Neural cell (in vitro differentiated cells): ENCODE data around the gene TEAD4. TPM values are rescaled to one million over a fixed set of nuclear protein-coding genes. Genes with fewer than 3 reads are reported as not detected.

ENCODE experiments used
- H2AFZ ChIP-seq: fragments of 200-600, 300-800 bp; sonication (generic), shearing (Covaris generic); 2 replicates; pipeline ENCODE4 v1.6.0; 2014; ENCODE audit warnings: low read depth, mild to moderate bottlenecking, antibody characterized with exemption, low read length, moderate library complexity
- H3F3A ChIP-seq: fragments of 200-600 bp; shearing (Covaris generic); 2 replicates; pipeline ENCODE4 v1.6.1; 2016; ENCODE audit warnings: mild to moderate bottlenecking, moderate library complexity, mixed read lengths, antibody characterized with exemption, low read length; ENCODE audit not compliant: insufficient read depth, poor library complexity, severe bottlenecking
- H3K27ac ChIP-seq: fragments of 200-600, 300-800 bp; sonication (generic), shearing (Covaris generic); 2 replicates; pipeline ENCODE4 v1.5.1; 2014; ENCODE audit warnings: mild to moderate bottlenecking, low read length, moderate library complexity
- H3K27me3 ChIP-seq: fragments of 300-800, 200-600 bp; sonication (generic), shearing (Covaris generic); 2 replicates; pipeline ENCODE4 v1.6.0; 2014; ENCODE audit warnings: mild to moderate bottlenecking, low read depth, low read length, moderate library complexity; ENCODE audit not compliant: insufficient read depth
- H3K36me3 ChIP-seq: fragments of 300-800, 200-600 bp; sonication (generic), shearing (Covaris generic); 2 replicates; pipeline ENCODE4 v1.5.1; 2014; ENCODE audit warnings: mild to moderate bottlenecking, antibody characterized with exemption, low read length, moderate library complexity; ENCODE audit not compliant: insufficient read depth
- H3K4me2 ChIP-seq: fragments of 300-800, 200-600 bp; sonication (generic), shearing (Covaris generic); 2 replicates; pipeline ENCODE4 v1.6.0; 2014; ENCODE audit warnings: mild to moderate bottlenecking, low read length
- H3K4me3 ChIP-seq: fragments of 300-800, 200-600 bp; sonication (generic), shearing (Covaris generic); 2 replicates; pipeline ENCODE4 v1.5.1; 2014; ENCODE audit warnings: mild to moderate bottlenecking, low read length, moderate library complexity
- H3K79me2 ChIP-seq: fragments of 200-600 bp; shearing (Covaris generic); replicated peaks from 2 replicates; pipeline ENCODE4 v1.6.0; 2014; ENCODE audit warnings: mild to moderate bottlenecking, low read length, moderate library complexity; ENCODE audit not compliant: insufficient read depth
- H3K9ac ChIP-seq: fragments of 300-800, 200-600 bp; sonication (generic), shearing (Covaris generic); 2 replicates; pipeline ENCODE4 v1.6.1; 2016; ENCODE audit warnings: mild to moderate bottlenecking, low read length, mixed read lengths
- H3K9me2 ChIP-seq: fragments of 200-600 bp; shearing (Covaris generic); 2 replicates; pipeline ENCODE4 v1.6.1; 2016; ENCODE audit warnings: mild to moderate bottlenecking, low read length, mixed read lengths; ENCODE audit not compliant: insufficient read depth
- H3K9me3 ChIP-seq: fragments of 200-600, 300-800 bp; sonication (generic), shearing (Covaris generic); 2 replicates; pipeline ENCODE4 v1.6.1; 2016; ENCODE audit warnings: mild to moderate bottlenecking, mixed run types, low read length, moderate library complexity, mixed read lengths
- H4K20me1 ChIP-seq: fragments of 200-600 bp; shearing (Covaris generic); 2 replicates; pipeline ENCODE4 v1.6.1; 2016; ENCODE audit warnings: mild to moderate bottlenecking, mixed run types; ENCODE audit not compliant: insufficient read depth
- EP300 ChIP-seq: fragments of 450-650 bp; conservative IDR thresholded peaks from 2 replicates; pipeline ENCODE4 v1.6.1; 2014; ENCODE audit warnings: antibody characterized with exemption, mild to moderate bottlenecking, moderate library complexity; ENCODE audit not compliant: poor library complexity, severe bottlenecking
- EZH2 ChIP-seq: fragments of 200-600, 300-800 bp; shearing (Covaris generic), sonication (generic); IDR thresholded peaks from 2 replicates; pipeline ENCODE4 v1.6.1; 2014; ENCODE audit warnings: antibody characterized with exemption, low read length, borderline replicate concordance, mild to moderate bottlenecking; ENCODE audit not compliant: insufficient read depth, poor library complexity, severe bottlenecking
- MXI1 ChIP-seq: fragments of 450-650 bp; conservative IDR thresholded peaks from 2 replicates; pipeline ENCODE4 v1.6.1; 2014; ENCODE audit warnings: antibody characterized with exemption, mild to moderate bottlenecking; ENCODE audit not compliant: poor library complexity, severe bottlenecking
- POLR2AphosphoS5 ChIP-seq: IDR thresholded peaks from 2 replicates; pipeline ENCODE4 v1.6.1; 2012
- RAD21 ChIP-seq: fragments of 450-650 bp; conservative IDR thresholded peaks from 2 replicates; pipeline ENCODE4 v1.6.1; 2014; ENCODE audit warnings: antibody characterized with exemption, mild to moderate bottlenecking, moderate library complexity
- SMC3 ChIP-seq: fragments of 450-650 bp; conservative IDR thresholded peaks from 2 replicates; pipeline ENCODE4 v1.6.1; 2014; ENCODE audit warnings: antibody characterized with exemption, mild to moderate bottlenecking, moderate library complexity; ENCODE audit not compliant: poor library complexity
- TAF1 ChIP-seq: IDR thresholded peaks from 2 replicates; pipeline ENCODE4 v1.6.1; 2012; ENCODE audit warnings: low read depth
- polyA plus RNA-seq: library from polyadenylated mRNA; depleted of rRNA; stranded (reverse); fragments of >200 nt; gene quantifications from 2 replicates; pipeline ENCODE4 v1.2.3, GENCODE V29; 2014
- TF ChIP-seq, protein P1 (sequence below): IDR thresholded peaks from 2 replicates; pipeline ENCODE4 v1.6.1; 2012; ENCODE audit warnings: borderline replicate concordance
- TF ChIP-seq, protein P2 (sequence below): fragments of 450-650 bp; IDR thresholded peaks from 2 replicates; pipeline ENCODE4 v1.5.1; 2014; ENCODE audit warnings: antibody characterized with exemption, mild to moderate bottlenecking, moderate library complexity; ENCODE audit not compliant: poor library complexity, severe bottlenecking

TEAD4 gene
- polyA plus RNA-seq, 1 donor from 2014 or later = 1.6 TPM

DNA sequence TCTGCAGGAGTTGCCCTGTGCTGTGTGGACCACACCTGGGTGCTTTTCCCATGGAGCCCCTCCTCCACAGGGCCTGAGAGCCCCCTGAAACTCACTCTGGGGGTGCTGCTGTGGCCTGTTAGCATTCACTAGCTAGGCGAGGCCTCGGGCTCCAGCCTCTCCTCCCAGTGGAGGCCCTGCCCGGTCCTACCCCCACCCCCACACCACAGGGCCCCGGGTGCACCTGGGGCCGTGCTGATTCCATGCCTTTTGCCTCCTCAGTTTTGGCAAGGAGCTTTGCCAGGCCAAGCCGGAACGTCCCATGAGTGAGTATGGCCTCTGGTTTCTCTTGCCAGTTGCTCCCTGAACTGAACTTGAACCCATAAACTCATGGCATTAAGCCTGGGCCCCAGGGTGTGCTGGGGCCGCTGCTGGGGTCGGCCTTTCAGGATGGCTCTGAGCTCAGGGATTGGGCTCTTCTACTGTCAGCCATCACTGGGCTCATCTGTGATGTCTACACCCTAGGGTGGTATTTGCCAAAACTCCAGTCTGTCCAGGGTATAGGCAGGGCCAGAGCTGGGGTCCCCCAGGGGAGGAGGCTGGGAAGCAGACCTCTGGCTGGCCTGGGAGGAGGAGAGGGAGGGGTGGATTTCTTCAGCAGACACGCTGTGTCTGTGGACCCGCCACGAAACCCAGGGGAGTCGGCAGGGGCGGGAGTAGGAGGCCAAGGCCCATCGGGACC, 59.2 kb downstream of the TEAD4 start:
- TF ChIP-seq MXI1 (no peak), RAD21 (no peak), TAF1 (no peak), POLR2AphosphoS5 (no peak)
- TF ChIP-seq, protein P1, sequence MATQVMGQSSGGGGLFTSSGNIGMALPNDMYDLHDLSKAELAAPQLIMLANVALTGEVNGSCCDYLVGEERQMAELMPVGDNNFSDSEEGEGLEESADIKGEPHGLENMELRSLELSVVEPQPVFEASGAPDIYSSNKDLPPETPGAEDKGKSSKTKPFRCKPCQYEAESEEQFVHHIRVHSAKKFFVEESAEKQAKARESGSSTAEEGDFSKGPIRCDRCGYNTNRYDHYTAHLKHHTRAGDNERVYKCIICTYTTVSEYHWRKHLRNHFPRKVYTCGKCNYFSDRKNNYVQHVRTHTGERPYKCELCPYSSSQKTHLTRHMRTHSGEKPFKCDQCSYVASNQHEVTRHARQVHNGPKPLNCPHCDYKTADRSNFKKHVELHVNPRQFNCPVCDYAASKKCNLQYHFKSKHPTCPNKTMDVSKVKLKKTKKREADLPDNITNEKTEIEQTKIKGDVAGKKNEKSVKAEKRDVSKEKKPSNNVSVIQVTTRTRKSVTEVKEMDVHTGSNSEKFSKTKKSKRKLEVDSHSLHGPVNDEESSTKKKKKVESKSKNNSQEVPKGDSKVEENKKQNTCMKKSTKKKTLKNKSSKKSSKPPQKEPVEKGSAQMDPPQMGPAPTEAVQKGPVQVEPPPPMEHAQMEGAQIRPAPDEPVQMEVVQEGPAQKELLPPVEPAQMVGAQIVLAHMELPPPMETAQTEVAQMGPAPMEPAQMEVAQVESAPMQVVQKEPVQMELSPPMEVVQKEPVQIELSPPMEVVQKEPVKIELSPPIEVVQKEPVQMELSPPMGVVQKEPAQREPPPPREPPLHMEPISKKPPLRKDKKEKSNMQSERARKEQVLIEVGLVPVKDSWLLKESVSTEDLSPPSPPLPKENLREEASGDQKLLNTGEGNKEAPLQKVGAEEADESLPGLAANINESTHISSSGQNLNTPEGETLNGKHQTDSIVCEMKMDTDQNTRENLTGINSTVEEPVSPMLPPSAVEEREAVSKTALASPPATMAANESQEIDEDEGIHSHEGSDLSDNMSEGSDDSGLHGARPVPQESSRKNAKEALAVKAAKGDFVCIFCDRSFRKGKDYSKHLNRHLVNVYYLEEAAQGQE = no peak
- Histone ChIP-seq H4K20me1 (no peaks in the 10 kb centered on the region), H3K9me3 (no peaks in the 10 kb centered on the region), H3K9me2 (no peaks in the 10 kb centered on the region), H3K36me3 (no peaks in the 10 kb centered on the region), H2AFZ (no peak overlapping the region), H3K27ac (no peak overlapping the region), H3K4me3 (no peak overlapping the region), H3K27me3 (no peaks in the 10 kb centered on the region), H3K9ac (no peak overlapping the region), H3K4me2 (no peak overlapping the region), H3K79me2 (no peaks in the 10 kb centered on the region), H3F3A (no peaks in the 10 kb centered on the region)

DNA sequence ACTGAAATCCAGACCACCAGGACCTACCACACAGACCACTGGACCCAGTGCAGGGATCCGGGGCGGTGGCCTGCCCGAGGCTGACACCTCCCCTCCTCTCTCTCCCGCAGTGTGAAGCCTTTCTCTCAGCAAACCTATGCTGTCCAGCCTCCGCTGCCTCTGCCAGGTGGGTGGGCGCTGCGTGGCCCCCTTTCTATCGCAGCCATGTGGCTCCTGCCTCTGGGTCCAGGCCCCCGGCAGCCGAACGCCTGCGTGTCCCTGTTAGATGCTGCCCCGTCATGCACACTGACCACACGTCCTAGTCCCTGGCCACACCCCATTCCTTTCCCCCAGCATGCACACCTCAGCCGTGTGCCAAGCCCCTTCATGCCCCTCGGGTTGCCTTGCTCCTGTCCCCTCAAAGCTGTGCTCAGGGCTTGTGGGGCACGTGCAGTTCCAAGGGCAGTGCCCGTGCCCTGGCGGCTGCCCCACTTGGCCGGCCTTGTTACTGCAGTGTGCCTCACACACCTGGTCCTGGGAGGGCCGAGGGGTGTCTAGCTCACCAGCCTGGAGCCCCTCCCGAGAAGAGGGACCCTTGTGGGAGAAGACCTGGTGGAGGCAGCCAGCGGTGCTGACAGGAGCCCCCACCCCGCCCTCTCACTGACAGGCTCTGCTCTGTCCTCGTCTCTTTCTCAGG, 59.9 kb downstream of the TEAD4 start:
- no peaks in the 10 kb centered on the region for H3K27me3 ChIP-seq
- H3F3A ChIP-seq = no peaks in the 10 kb centered on the region
- H2AFZ ChIP-seq = no peak overlapping the region
- H3K36me3 ChIP-seq = no peaks in the 10 kb centered on the region
- H3K9ac ChIP-seq = no peak overlapping the region
- no peaks in the 10 kb centered on the region for H4K20me1 ChIP-seq
- no peaks in the 10 kb centered on the region for H3K9me2 ChIP-seq
- no peak overlapping the region for H3K4me3 ChIP-seq
- no peaks in the 10 kb centered on the region for H3K9me3 ChIP-seq
- no peaks in the 10 kb centered on the region for H3K79me2 ChIP-seq
- no peak overlapping the region for H3K27ac ChIP-seq
- no peak for TF ChIP-seq RAD21
- no peak overlapping the region for H3K4me2 ChIP-seq

DNA sequence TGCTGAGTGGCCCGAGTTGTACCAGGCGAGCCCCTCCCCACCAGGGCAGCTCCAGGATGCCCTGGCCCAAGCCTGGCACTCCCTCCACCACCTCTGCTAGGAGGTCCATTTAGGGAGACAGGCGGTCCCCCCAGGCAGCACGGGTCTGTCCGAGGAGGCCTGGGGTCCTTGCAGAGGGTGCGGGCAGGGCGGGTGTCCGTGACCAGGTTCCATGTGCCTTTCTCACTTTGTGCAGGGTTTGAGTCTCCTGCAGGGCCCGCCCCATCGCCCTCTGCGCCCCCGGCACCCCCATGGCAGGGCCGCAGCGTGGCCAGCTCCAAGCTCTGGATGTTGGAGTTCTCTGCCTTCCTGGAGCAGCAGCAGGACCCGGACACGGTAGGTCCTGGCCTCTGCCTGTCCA, 61.2 kb downstream of the TEAD4 start:
- no peak overlapping the region for H3K27ac ChIP-seq
- H3K9me2 ChIP-seq = no peaks in the 10 kb centered on the region
- H3K79me2 ChIP-seq = no peaks in the 10 kb centered on the region
- H3K9ac ChIP-seq = no peak overlapping the region
- no peak overlapping the region for H2AFZ ChIP-seq
- H3K4me3 ChIP-seq = no peak overlapping the region
- no peaks in the 10 kb centered on the region for H4K20me1 ChIP-seq
- H3K27me3 ChIP-seq = no peaks in the 10 kb centered on the region
- H3K4me2 ChIP-seq = no peak overlapping the region
- no peaks in the 10 kb centered on the region for H3F3A ChIP-seq
- no peaks in the 10 kb centered on the region for H3K9me3 ChIP-seq
- TF ChIP-seq SMC3 (no peak), EP300 (no peak), EZH2 (no peak), POLR2AphosphoS5 (no peak), TAF1 (no peak), MXI1 (no peak), RAD21 (no peak)
- TF ChIP-seq, protein P1 = no peak
- TF ChIP-seq, protein P2, sequence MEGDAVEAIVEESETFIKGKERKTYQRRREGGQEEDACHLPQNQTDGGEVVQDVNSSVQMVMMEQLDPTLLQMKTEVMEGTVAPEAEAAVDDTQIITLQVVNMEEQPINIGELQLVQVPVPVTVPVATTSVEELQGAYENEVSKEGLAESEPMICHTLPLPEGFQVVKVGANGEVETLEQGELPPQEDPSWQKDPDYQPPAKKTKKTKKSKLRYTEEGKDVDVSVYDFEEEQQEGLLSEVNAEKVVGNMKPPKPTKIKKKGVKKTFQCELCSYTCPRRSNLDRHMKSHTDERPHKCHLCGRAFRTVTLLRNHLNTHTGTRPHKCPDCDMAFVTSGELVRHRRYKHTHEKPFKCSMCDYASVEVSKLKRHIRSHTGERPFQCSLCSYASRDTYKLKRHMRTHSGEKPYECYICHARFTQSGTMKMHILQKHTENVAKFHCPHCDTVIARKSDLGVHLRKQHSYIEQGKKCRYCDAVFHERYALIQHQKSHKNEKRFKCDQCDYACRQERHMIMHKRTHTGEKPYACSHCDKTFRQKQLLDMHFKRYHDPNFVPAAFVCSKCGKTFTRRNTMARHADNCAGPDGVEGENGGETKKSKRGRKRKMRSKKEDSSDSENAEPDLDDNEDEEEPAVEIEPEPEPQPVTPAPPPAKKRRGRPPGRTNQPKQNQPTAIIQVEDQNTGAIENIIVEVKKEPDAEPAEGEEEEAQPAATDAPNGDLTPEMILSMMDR = no peak
- H3K36me3 ChIP-seq = no peaks in the 10 kb centered on the region
